ENCODE results near the gene TIMM44. TPM values are rescaled to one million over a fixed set of nuclear protein-coding genes. Genes with fewer than 3 reads are reported as not detected.

The TIMM44 gene
- total and polyA plus RNA-seq, 2 of the 8 experiments (the other 6 are each of a cell fraction or from before 2014, with no cell fraction given): 131 to 150 TPM

DNA sequence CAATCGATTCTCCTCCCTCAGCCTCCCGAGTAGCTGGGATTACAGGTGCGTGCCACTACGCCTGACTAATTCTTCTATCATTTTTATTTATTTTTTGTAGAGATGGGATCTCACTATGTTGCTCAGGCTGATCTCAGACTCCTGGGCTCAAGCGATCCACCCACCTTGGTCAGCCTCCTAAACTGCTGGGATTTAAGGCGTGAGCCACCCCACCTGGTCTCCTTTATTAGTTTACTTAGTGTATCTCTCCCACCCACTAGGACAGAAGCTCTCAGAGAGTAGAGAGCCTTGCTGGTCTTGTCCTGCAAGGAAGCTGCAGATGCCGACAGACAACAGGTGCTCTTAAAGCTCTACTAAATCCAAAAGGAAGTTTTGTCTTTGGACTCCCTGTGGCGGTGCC, 57.6 kb downstream of the TIMM44 start (continued):
- TF ChIP-seq RAD21 (IDR thresholded peaks at IDR 0.05 in 1 of 2, conservative IDR thresholded peaks at IDR 0.05 in 1 of 2; ENCODE audit: low read depth in 2 of 2, low read length in 2 of 2): no peak
- TF ChIP-seq POLR2A (IDR thresholded peaks at IDR 0.05; ENCODE audit: control extremely low read depth in 1 of 2, low read depth in 2 of 2, low read length in 2 of 2): no peak
- TF ChIP-seq CHD1 (IDR thresholded peaks at IDR 0.05; ENCODE audit: low read depth, low read length): no peak
- no peak for TF ChIP-seq RFX5 (IDR thresholded peaks at IDR 0.05; ENCODE audit: borderline replicate concordance, low read depth, low read length)
- no peak for TF ChIP-seq SIN3A (conservative IDR thresholded peaks at IDR 0.05 in 1 of 2, IDR thresholded peaks at IDR 0.05 in 1 of 2; ENCODE audit: low read depth in 1 of 2, low read length in 2 of 2)
- no peak for TF ChIP-seq CEBPB (IDR thresholded peaks at IDR 0.05; ENCODE audit: low read depth, low read length)
